Liver (tissue), 3 donors: Measurements from ENCODE around the gene FBN1.

Experiments used
- ATF3 ChIP-seq: IDR thresholded peaks from 2 replicates; pipeline ENCODE4 v1.6.1; 2016; ENCODE audit warnings: antibody characterized with exemption
- CTCF ChIP-seq: fragments of 150-350 bp; IDR thresholded peaks from 2 replicates; pipeline ENCODE4 v1.5.1; 2017; ENCODE audit warnings: improper control_type of control experiment, low read depth, low read length; ENCODE audit not compliant: missing input control
- GABPA ChIP-seq, 2 donors: IDR thresholded peaks in 1 of 2; conservative IDR thresholded peaks in 1 of 2; 2 replicates each; pipeline ENCODE4 v1.6.1; 2016; ENCODE audit warnings: antibody characterized with exemption in 2 of 2, mild to moderate bottlenecking in 1 of 2, moderate library complexity in 1 of 2
- JUND ChIP-seq, 2 donors: IDR thresholded peaks; 2 replicates each; pipeline ENCODE4 v1.6.1; 2016; ENCODE audit warnings: antibody characterized with exemption in 2 of 2
- NR2F2 ChIP-seq: IDR thresholded peaks from 2 replicates; pipeline ENCODE4 v1.6.1; 2016; ENCODE audit warnings: antibody characterized with exemption
- RAD21 ChIP-seq, 2 donors: IDR thresholded peaks; 2 replicates each; pipeline ENCODE4 v1.6.1; 2016; ENCODE audit warnings: antibody characterized with exemption in 2 of 2, mild to moderate bottlenecking in 2 of 2
- TAF1 ChIP-seq: conservative IDR thresholded peaks from 2 replicates; pipeline ENCODE4 v1.6.1; 2016; ENCODE audit warnings: antibody characterized with exemption, mild to moderate bottlenecking
- TF ChIP-seq, protein P1 (sequence below): IDR thresholded peaks from 2 replicates; pipeline ENCODE4 v1.6.1; 2016; ENCODE audit warnings: antibody characterized with exemption
- donor health status: healthy.
- donor health status: healthy.

GRCh38 chr15:48421362-48421761, 224.1 kb downstream of the FBN1 start:
- no peak for TF ChIP-seq CTCF
- TF ChIP-seq, protein P1, sequence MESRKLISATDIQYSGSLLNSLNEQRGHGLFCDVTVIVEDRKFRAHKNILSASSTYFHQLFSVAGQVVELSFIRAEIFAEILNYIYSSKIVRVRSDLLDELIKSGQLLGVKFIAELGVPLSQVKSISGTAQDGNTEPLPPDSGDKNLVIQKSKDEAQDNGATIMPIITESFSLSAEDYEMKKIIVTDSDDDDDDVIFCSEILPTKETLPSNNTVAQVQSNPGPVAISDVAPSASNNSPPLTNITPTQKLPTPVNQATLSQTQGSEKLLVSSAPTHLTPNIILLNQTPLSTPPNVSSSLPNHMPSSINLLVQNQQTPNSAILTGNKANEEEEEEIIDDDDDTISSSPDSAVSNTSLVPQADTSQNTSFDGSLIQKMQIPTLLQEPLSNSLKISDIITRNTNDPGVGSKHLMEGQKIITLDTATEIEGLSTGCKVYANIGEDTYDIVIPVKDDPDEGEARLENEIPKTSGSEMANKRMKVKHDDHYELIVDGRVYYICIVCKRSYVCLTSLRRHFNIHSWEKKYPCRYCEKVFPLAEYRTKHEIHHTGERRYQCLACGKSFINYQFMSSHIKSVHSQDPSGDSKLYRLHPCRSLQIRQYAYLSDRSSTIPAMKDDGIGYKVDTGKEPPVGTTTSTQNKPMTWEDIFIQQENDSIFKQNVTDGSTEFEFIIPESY: no peak
- no peak for TF ChIP-seq GABPA (IDR thresholded peaks at IDR 0.05 in 1 of 2, conservative IDR thresholded peaks at IDR 0.05 in 1 of 2)
- TF ChIP-seq RAD21 (IDR thresholded peaks at IDR 0.05): no peak
- no peak for TF ChIP-seq ATF3
- no peak for TF ChIP-seq TAF1
- TF ChIP-seq JUND (IDR thresholded peaks at IDR 0.05): no peak
- no peak for TF ChIP-seq NR2F2
